Naive B cell (primary cell): ENCODE data around the gene SLC17A3. TPM values are rescaled to one million over a fixed set of nuclear protein-coding genes. Genes with fewer than 3 reads are reported as not detected.

Experiments
- ATAC-seq, 2 donors: fragments of 150-1000 bp; cut with Tn5 transposase; 2 replicates each; pipeline ENCODE4 v1.10.0; 2021; ENCODE audit warnings: low read depth in 2 of 2, mild to moderate bottlenecking in 2 of 2, moderate library complexity in 2 of 2
- DNase-seq: peaks from one replicate; pipeline ENCODE4 v3.0.0; 2022
- H3K27ac Mint-ChIP-seq, 6 donors: one replicate each; pipeline ENCODE4 v1.8.0; 2020 to 2022; ENCODE audit warnings: mild to moderate bottlenecking in 6 of 6, mixed read lengths in 6 of 6, moderate library complexity in 5 of 6, inconsistent platforms in 2 of 6
- H3K27me3 Mint-ChIP-seq, 3 donors: one replicate each; pipeline ENCODE4 v1.8.0; 2021 to 2022; ENCODE audit warnings: mixed read lengths in 3 of 3, mild to moderate bottlenecking in 1 of 3
- H3K36me3 Mint-ChIP-seq, 2 donors: one replicate each; pipeline ENCODE4 v1.8.0; 2020 to 2022; ENCODE audit warnings: mixed read lengths in 2 of 2, inconsistent platforms in 1 of 2, mild to moderate bottlenecking in 1 of 2
- H3K4me1 Mint-ChIP-seq, 3 donors: one replicate each; pipeline ENCODE4 v1.8.0; 2020 to 2022; ENCODE audit warnings: mixed read lengths in 3 of 3, inconsistent platforms in 1 of 3, mild to moderate bottlenecking in 1 of 3, moderate library complexity in 1 of 3
- H3K4me3 Mint-ChIP-seq, 8 donors: one replicate each; pipeline ENCODE4 v1.8.0; 2020 to 2022; ENCODE audit warnings: mild to moderate bottlenecking in 8 of 8, mixed read lengths in 8 of 8, moderate library complexity in 8 of 8, inconsistent platforms in 2 of 8
- H3K9me3 Mint-ChIP-seq, 7 donors: one replicate each; pipeline ENCODE4 v1.8.0; 2020 to 2022; ENCODE audit warnings: mixed read lengths in 7 of 7, mild to moderate bottlenecking in 5 of 7, inconsistent platforms in 2 of 7, moderate library complexity in 1 of 7
- polyA plus RNA-seq, 6 donors: library from polyadenylated mRNA; unstranded; fragments of 300-500 nt; fragmentation: Illumina TruSeq; gene quantifications; one replicate each; pipeline ENCODE4 v1.2.3, GENCODE V29; 2021; ENCODE audit warnings: low read depth in 6 of 6

The SLC17A3 gene
- polyA plus RNA-seq, 6 donors from 2014 or later: 0.29 TPM; not detected in 5

GRCh38 chr6:25816252-25816651, 57.8 kb downstream of the SLC17A3 start:
- Mint-ChIP-seq H3K4me3 (no peak overlapping the region), H3K4me1 (no peaks in the 10 kb centered on the region), H3K9me3 (peaks cover 5 to 21% (median 8%) of the 10 kb centered on the region in 7 donors), H3K36me3 (peaks cover 0 to 16% of the 10 kb centered on the region in 2 donors), H3K27ac (no peak overlapping the region), H3K27me3 (peaks cover 29 to 49% (median 41%) of the 10 kb centered on the region in 3 donors)
- ATAC-seq (no peak), DNase-seq (no peak)

GRCh38 chr6:25815194-25815593, 58.8 kb downstream of the SLC17A3 start:
- peaks cover 31 to 49% (median 39%) of the 10 kb centered on the region in 3 donors for H3K27me3 Mint-ChIP-seq
- ATAC-seq (no peak), DNase-seq (no peak)
- H3K4me1 Mint-ChIP-seq: no peaks in the 10 kb centered on the region
- peak overlapping the region in 1 of 6 donors; percentile 83 for H3K27ac Mint-ChIP-seq
- H3K9me3 Mint-ChIP-seq: peaks cover 5 to 21% (median 8%) of the 10 kb centered on the region in 7 donors
- no peak overlapping the region for H3K4me3 Mint-ChIP-seq
- H3K36me3 Mint-ChIP-seq: peaks cover 0 to 16% of the 10 kb centered on the region in 2 donors

GRCh38 chr6:25804804-25805203, 69.2 kb downstream of the SLC17A3 start:
- no peak for ATAC-seq
- DNase-seq: no peak
- no peaks in the 10 kb centered on the region for H3K4me1 Mint-ChIP-seq
- no peak overlapping the region for H3K4me3 Mint-ChIP-seq
- H3K27ac Mint-ChIP-seq: no peak overlapping the region
- H3K36me3 Mint-ChIP-seq: no peaks in the 10 kb centered on the region
- H3K9me3 Mint-ChIP-seq: peaks cover 0 to 14% (median 4%) of the 10 kb centered on the region in 7 donors
- peaks cover 4 to 26% (median 23%) of the 10 kb centered on the region in 3 donors for H3K27me3 Mint-ChIP-seq

- H3K4me3 Mint-ChIP-seq: no peak overlapping the region
- peaks cover 15 to 45% (median 29%) of the 10 kb centered on the region in 3 donors for H3K27me3 Mint-ChIP-seq
- ATAC-seq (no peak), DNase-seq (no peak)
- no peaks in the 10 kb centered on the region for H3K36me3 Mint-ChIP-seq
- H3K9me3 Mint-ChIP-seq: peaks cover 0 to 12% (median 4%) of the 10 kb centered on the region in 7 donors
- no peaks in the 10 kb centered on the region for H3K4me1 Mint-ChIP-seq
- H3K27ac Mint-ChIP-seq: no peak overlapping the region
Measured at GRCh38 chr6:25801436-25801835, 72.6 kb downstream of the SLC17A3 start.

Other genes with a start within 250 kb of the SLC17A3 start
- not detected for gene SCGN, start 222.0 kb downstream of the SLC17A3 start, polyA plus RNA-seq
- not detected for gene SLC17A4, start 119.5 kb downstream of the SLC17A3 start, polyA plus RNA-seq
- gene SLC17A1, start 42.2 kb downstream of the SLC17A3 start, polyA plus RNA-seq: not detected
- not detected for gene SLC17A2, start 56.4 kb upstream of the SLC17A3 start, polyA plus RNA-seq
- 10 to 100 TPM in 5 of 6 donors, 1 to 10 TPM in 1; 8.4 to 25.9 (median 19.5) TPM for gene TRIM38, start 88.6 kb upstream of the SLC17A3 start, polyA plus RNA-seq
- 1 to 10 TPM in 4 of 6 donors, under 1 TPM in 1, not detected in 1; 0.47 to 3.3 (median 2.9) TPM for gene HFE, start 213.2 kb upstream of the SLC17A3 start, polyA plus RNA-seq